HK-2 (cell line): ENCODE results near the gene NF2.

Source experiments
- DNase-seq: peaks from one replicate; pipeline ENCODE4 v3.0.0-alpha.2; 2018; ENCODE audit not compliant: unreplicated experiment

Gene NF2

GRCh38 chr22:29744902-29745301 is 141.5 kb downstream of the NF2 start:
- DNase-seq = no peak

GRCh38 chr22:29747832-29748231 is 144.4 kb downstream of the NF2 start:
- DNase-seq = no peak
